ENCODE data around the gene GINS3.

GINS3 gene

DNA sequence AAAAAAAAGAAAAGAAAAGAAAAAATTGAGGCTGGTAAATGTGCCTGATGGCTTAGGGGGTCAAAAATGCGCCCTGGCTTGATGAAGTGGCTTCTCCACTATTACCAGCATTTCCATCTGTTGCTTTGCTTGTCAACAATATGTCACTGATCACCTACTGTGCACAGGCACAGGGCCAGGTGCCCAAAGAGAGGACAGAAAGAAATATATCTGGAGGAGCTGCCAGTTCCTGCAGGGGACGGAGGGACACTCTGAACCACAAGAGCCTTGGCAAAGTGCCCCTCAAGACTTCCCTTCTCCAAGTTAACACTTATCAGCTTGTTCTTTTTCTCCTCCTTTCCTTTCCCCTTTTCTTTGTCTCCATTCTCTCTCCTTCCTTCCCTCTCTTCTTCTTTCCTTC, 34.7 kb downstream of the GINS3 start:
- Mint-ChIP-seq H3K36me3 (no peaks in the 10 kb centered on the region), H3K27ac (no peak overlapping the region), H3K4me1 (ENCODE audit: low read depth) (peaks cover 22% of the 10 kb centered on the region), H3K4me3 (no peak overlapping the region), H3K9me3 (ENCODE audit: low read depth) (no peaks in the 10 kb centered on the region), H3K27me3 (no peaks in the 10 kb centered on the region)

DNA sequence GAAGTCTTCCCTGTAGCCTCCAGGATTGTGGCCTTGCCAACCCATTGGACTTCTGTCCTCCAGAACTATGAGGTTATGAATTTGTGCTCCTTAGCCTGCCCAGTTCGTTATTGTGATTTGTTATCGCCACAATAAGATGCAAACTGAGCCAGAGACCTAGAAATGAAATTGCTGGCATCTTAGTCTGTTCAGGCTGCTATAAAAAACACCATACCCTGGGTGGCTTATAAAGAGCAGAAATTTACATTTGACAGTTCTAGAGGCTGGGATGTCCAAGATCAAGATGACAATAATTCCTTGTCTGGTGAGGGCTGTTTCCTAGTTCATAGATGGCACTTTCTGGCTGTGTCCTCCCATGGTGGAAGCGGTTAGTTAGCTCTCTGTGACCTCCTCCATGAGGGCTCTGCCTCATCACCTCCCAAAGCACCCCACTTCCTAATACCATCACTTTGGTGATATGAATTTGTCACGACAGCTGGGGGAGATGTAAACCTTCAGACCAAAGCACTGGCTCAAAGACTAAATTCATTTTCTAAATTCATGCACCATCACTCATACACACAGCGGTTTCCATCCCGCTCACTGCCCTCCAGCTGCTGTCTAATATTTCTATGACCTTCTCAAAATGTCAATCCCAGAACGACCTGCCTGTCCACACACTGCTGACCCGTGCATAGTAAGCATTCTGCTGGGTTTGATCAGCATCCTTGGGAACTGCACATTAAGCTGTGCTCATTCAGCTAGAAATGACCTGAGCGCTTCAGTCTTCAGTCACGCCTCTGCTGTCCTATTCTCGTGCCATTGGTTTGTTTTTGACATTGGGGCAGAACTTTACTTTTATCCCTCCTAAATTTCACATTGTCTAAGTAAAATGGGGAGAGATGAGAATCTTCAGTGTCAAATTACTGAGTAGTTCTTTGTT, 36.6 kb downstream of the GINS3 start:
- Mint-ChIP-seq H3K4me3 (no peak overlapping the region), H3K27me3 (no peaks in the 10 kb centered on the region), H3K4me1 (ENCODE audit: low read depth) (peaks cover 24% of the 10 kb centered on the region), H3K9me3 (ENCODE audit: low read depth) (no peaks in the 10 kb centered on the region), H3K36me3 (no peaks in the 10 kb centered on the region), H3K27ac (no peak overlapping the region)

DNA sequence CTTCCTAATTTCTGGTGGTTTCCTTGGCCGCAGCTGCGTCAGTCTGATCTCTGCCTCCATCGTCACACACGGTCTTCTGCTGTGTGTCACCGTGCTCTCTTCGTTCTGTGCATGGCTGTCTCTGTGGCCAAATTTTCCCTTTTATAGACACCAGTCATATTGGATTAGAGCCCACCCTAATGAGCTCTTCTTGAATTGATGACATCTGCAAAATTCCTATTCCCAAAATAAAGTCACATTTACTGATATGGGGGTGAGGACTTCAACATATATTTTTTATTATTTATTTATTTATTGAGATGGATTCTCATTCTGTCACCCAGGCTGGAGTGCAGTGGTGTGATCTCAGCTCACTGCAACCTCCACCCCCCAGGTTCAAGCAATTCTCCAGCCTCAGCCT, 38.4 kb downstream of the GINS3 start:
- no peaks in the 10 kb centered on the region for H3K27me3 Mint-ChIP-seq
- peaks cover 15% of the 10 kb centered on the region for H3K4me1 Mint-ChIP-seq (ENCODE audit: low read depth)
- H3K36me3 Mint-ChIP-seq = no peaks in the 10 kb centered on the region
- no peaks in the 10 kb centered on the region for H3K9me3 Mint-ChIP-seq (ENCODE audit: low read depth)
- no peak overlapping the region for H3K27ac Mint-ChIP-seq
- no peak overlapping the region for H3K4me3 Mint-ChIP-seq

DNA sequence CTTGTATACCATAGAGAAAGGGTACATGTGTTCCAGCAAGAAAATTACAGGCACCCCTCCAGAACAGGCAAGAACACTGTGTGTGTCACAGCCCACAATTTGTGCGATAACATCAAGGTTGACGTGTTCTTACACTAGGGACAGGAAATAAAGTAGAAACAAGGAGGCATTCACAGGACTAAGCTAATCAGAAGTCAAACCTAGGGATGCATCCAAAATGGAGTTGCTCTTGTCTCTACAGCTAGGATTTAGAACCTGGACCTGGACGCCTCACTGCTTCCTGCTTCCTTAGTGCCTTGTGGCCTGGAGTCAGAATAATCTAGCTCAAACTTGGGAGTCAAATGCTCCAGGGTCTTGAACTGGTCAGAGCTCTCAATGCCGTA, 41.3 kb downstream of the GINS3 start:
- Mint-ChIP-seq H3K27me3 (peaks cover 2% of the 10 kb centered on the region), H3K36me3 (no peaks in the 10 kb centered on the region), H3K4me3 (no peak overlapping the region), H3K4me1 (ENCODE audit: low read depth) (peaks cover 2% of the 10 kb centered on the region), H3K27ac (no peak overlapping the region), H3K9me3 (ENCODE audit: low read depth) (no peaks in the 10 kb centered on the region)

DNA sequence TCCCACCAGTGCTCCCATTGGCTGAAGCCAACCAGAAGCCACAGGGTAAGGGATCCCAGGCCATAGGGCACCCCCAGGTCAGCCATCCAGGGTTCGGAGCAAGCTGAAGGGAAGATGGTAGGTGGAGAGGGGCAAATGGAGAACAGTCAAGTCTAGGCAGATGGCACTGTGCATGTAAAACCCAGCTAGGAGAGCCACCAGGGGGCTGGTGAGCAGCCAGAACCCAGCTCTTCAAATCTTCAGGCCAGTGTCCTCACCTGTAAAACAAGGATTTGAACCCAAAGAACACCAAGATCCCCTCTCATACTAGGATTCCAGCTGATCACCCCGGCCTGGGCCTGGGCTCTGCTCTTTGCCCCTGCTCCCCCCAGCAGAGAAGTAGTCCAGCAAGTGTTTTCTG, 43.5 kb downstream of the GINS3 start:
- Mint-ChIP-seq H3K27ac (no peak overlapping the region), H3K36me3 (no peaks in the 10 kb centered on the region), H3K27me3 (peaks cover 2% of the 10 kb centered on the region)

DNA sequence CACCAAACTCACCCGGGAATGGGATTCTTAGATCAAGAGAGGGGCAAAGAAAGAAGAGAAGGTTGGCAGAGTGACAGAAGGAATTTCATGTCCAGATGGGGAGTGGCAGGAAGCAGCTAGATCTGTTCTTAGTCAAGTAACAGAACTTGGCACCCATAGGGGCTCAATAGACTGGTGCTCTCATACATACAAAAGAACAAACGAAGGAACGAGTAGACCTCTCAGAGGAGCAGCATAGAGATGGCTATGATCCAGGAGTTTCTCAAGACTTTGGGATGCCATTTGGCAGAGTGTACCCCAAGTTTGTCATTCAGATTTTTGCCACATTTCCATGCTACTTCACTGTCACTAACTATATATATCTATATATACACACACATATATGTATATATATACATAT, 47.9 kb downstream of the GINS3 start:
- no peaks in the 10 kb centered on the region for H3K4me1 Mint-ChIP-seq (ENCODE audit: low read depth)
- H3K4me3 Mint-ChIP-seq = no peak overlapping the region
- H3K36me3 Mint-ChIP-seq = no peaks in the 10 kb centered on the region
- peaks cover 12% of the 10 kb centered on the region for H3K27me3 Mint-ChIP-seq
- H3K27ac Mint-ChIP-seq = no peak overlapping the region
- no peaks in the 10 kb centered on the region for H3K9me3 Mint-ChIP-seq (ENCODE audit: low read depth)

More for the DNA sequence above, 43.5 kb downstream of the GINS3 start:
- Mint-ChIP-seq H3K9me3 (ENCODE audit: low read depth) (no peaks in the 10 kb centered on the region), H3K4me3 (no peak overlapping the region), H3K4me1 (ENCODE audit: low read depth) (peaks cover 2% of the 10 kb centered on the region)

DNA sequence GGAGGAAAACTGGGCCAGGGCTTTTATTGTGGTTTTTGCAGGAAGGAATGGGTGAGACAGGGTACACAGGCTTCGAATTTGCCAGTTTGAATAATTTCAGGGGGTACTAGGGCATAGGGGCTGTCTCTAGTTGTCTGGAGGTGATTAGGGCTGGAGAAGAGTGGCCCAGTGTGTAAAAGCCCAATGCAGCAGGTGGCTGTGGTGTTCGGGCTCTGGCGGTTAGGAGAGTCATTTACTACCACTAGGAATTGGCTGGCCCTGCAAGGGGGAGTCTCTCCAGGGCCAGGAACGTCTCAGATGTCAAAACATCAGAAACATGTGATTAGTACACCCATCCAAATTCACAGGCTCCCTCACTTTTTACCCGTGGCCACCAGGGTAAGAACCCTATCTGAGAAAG, 50.3 kb downstream of the GINS3 start:
- no peak overlapping the region for H3K4me3 Mint-ChIP-seq
- H3K4me1 Mint-ChIP-seq (ENCODE audit: low read depth) = no peaks in the 10 kb centered on the region
- H3K9me3 Mint-ChIP-seq (ENCODE audit: low read depth) = no peaks in the 10 kb centered on the region
- no peak overlapping the region for H3K27ac Mint-ChIP-seq
- H3K27me3 Mint-ChIP-seq = peaks cover 15% of the 10 kb centered on the region
- H3K36me3 Mint-ChIP-seq = no peaks in the 10 kb centered on the region

DNA sequence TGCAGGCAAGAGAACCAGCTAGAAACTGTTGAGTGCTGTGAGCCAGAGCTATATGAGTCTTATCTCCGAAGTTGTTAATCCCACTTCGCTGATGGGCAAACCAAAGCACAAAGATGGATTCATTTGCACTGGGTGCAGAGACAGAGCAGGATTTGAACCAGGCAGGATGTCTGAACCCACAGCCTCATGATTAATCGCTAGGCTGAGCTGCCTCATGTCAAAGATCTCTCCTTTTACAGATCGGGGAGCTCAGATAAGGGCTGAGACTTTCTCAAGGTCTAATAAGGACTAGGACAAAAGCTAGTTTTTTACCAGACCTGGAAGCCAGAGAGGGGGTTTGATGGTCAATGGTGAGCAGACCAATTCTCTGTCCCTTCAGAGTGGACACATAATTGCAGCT, 51.5 kb downstream of the GINS3 start:
- H3K27ac Mint-ChIP-seq = no peak overlapping the region
- H3K4me1 Mint-ChIP-seq (ENCODE audit: low read depth) = no peaks in the 10 kb centered on the region
- H3K9me3 Mint-ChIP-seq (ENCODE audit: low read depth) = no peaks in the 10 kb centered on the region
- no peak overlapping the region for H3K4me3 Mint-ChIP-seq
- peaks cover 13% of the 10 kb centered on the region for H3K27me3 Mint-ChIP-seq
- H3K36me3 Mint-ChIP-seq = no peaks in the 10 kb centered on the region

DNA sequence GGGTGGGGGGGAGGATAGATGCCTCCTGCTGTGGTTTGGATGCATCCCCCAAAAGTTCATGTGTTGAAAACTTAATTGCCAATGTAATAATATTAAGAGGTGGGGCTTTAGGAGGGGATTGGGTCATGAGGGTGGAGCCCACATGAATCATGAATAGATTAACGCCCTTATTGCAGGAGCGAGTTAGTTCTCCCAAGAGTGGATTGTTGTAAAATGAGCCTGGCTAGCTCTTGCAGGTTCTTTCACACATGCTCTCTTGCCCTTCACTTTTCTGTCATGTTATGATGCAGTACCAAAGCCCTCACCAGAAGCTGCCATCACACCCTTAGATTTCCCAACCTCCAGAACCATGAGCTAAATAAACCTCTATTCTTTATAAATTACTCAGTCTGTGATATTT, 52.0 kb downstream of the GINS3 start:
- Mint-ChIP-seq H3K4me1 (ENCODE audit: low read depth) (no peaks in the 10 kb centered on the region), H3K36me3 (no peaks in the 10 kb centered on the region), H3K27ac (no peak overlapping the region), H3K4me3 (no peak overlapping the region), H3K9me3 (ENCODE audit: low read depth) (no peaks in the 10 kb centered on the region), H3K27me3 (peaks cover 13% of the 10 kb centered on the region)

DNA sequence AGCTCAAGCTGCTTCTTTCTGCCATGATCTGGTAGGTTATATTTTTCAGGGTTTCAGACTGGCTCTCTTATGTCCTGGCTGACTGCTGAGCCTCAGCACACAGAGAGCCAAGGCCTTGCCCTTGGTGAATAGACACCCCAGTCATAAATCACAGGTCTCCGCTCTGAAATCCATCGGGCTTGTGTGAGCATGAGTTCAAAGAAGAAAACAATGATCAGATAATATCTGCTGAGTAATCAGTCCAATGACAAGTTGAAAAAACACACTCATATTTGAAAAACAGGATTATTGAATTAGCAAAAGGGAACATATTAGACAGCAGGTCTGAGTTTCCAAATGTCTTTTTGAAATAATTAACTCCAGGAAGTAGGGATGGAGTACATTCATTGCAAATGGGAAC, 56.6 kb downstream of the GINS3 start:
- Mint-ChIP-seq H3K9me3 (ENCODE audit: low read depth) (no peaks in the 10 kb centered on the region), H3K4me1 (ENCODE audit: low read depth) (no peaks in the 10 kb centered on the region), H3K4me3 (no peak overlapping the region), H3K27ac (no peak overlapping the region), H3K27me3 (peaks cover 10% of the 10 kb centered on the region), H3K36me3 (no peaks in the 10 kb centered on the region)

DNA sequence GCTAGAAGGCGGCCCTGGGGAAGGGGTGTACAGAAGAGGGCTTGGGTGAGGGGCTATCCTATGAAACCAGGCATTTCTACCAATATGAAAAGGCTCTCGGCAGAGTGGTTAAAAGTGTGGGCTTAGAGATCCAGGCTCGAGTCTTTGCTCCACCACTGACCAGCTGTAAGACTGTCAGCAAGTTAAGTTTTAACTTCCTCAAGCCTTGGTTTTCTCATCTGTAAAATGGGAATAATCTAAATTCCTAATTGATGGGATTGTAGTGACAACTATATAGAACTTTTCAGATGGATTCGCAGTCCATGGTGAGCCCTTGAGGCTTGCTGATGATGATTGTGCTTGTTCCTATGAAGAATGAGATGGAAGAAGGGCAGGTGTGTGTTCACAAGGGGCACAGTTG, 57.0 kb downstream of the GINS3 start:
- Mint-ChIP-seq H3K4me3 (no peak overlapping the region), H3K27me3 (peaks cover 11% of the 10 kb centered on the region)

DNA sequence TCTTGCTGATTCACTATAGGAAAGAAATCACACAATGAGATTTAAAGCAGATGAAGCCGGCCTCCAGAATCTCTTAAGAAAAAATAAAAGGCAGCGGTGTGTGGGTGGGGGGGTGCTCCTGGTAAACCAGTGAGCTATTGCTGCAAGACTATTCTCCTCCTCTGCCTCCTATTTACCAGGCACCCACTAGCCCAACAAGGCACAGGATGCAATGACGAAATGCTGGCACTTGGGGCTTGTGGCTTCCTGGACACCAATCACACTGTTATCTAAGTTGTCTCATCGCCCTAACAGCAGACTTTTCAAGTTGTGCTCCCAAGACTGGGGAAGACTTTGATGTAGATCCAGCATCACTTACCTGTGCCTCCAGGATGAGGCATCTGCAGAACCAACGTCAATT, 57.5 kb downstream of the GINS3 start:
- peaks cover 10% of the 10 kb centered on the region for H3K27me3 Mint-ChIP-seq
- H3K36me3 Mint-ChIP-seq = no peaks in the 10 kb centered on the region
- no peaks in the 10 kb centered on the region for H3K9me3 Mint-ChIP-seq (ENCODE audit: low read depth)
- no peak overlapping the region for H3K27ac Mint-ChIP-seq
- no peaks in the 10 kb centered on the region for H3K4me1 Mint-ChIP-seq (ENCODE audit: low read depth)
- no peak overlapping the region for H3K4me3 Mint-ChIP-seq

More for the DNA sequence above, 57.0 kb downstream of the GINS3 start:
- Mint-ChIP-seq H3K9me3 (ENCODE audit: low read depth) (no peaks in the 10 kb centered on the region), H3K4me1 (ENCODE audit: low read depth) (no peaks in the 10 kb centered on the region), H3K27ac (no peak overlapping the region), H3K36me3 (no peaks in the 10 kb centered on the region)

DNA sequence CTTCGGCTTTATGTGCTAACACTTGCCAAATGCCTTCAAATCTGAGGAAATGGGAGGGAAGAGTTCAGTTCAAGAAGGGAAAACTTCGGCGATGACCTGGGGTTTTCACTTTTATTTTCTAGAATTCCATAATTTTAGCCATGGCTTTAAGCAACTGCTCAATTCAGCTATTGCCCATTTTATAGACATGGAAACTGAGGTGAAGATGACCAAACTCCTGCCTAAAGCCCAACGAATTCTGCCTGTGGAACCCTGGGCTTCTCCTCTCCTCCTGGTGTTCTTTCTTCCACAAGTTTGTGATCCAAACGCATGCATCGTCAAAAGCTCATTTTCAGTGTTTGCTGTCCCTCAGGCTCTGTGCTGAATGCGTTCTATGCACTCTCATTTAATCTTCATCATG, 58.3 kb downstream of the GINS3 start:
- no peaks in the 10 kb centered on the region for H3K9me3 Mint-ChIP-seq (ENCODE audit: low read depth)
- no peaks in the 10 kb centered on the region for H3K36me3 Mint-ChIP-seq
- H3K4me1 Mint-ChIP-seq (ENCODE audit: low read depth) = no peaks in the 10 kb centered on the region
- H3K27me3 Mint-ChIP-seq = peaks cover 8% of the 10 kb centered on the region
- H3K27ac Mint-ChIP-seq = no peak overlapping the region
- no peak overlapping the region for H3K4me3 Mint-ChIP-seq

DNA sequence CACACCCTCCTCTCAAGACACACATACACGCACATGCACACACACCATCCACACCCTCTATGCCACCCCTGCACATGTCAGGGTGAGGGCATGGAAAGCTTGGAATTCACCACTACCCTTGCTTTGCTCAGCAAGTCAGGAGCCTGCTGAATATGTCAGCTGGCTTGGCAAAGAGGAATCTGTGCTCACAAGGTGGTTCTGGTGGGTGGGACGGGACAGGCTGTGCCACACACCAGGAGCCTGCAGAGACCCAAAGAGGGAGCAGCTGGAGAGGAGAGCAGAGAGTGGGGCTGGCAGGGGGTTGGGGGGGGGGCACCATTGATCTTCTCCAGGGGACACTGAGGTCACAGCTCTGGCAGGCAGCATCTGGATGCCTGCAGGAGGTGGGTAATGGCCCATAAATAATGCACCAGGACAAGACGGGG, 59.0 kb downstream of the GINS3 start:
- Mint-ChIP-seq H3K27ac (no peak overlapping the region), H3K4me3 (no peak overlapping the region), H3K36me3 (no peaks in the 10 kb centered on the region), H3K9me3 (ENCODE audit: low read depth) (no peaks in the 10 kb centered on the region), H3K27me3 (peaks cover 8% of the 10 kb centered on the region), H3K4me1 (ENCODE audit: low read depth) (no peaks in the 10 kb centered on the region)

DNA sequence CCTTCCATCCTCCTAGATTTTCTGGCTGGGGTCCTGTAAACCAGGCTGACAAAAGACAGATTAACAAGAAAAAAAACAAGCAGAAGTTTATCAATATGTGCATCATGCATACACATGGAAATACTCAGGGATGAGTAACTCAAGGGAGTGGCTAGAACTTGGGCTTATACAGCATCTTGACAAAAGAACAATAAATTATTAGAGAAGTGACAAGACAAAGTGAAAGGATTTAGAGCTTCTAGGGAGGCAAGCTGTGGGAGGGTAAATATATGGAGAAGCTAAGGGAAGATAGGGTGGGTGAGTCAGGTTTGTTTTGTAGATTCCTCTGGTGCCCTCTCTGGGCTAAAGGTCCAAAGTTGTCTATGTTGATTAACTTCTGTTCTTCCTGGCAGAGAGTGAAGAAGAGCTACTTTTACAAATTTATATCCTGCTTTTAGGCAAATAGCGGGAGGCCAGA, 59.7 kb downstream of the GINS3 start:
- H3K27ac Mint-ChIP-seq = no peak overlapping the region
- no peaks in the 10 kb centered on the region for H3K36me3 Mint-ChIP-seq
- no peaks in the 10 kb centered on the region for H3K4me1 Mint-ChIP-seq (ENCODE audit: low read depth)
- no peak overlapping the region for H3K4me3 Mint-ChIP-seq
- peaks cover 8% of the 10 kb centered on the region for H3K27me3 Mint-ChIP-seq
- H3K9me3 Mint-ChIP-seq (ENCODE audit: low read depth) = no peaks in the 10 kb centered on the region

DNA sequence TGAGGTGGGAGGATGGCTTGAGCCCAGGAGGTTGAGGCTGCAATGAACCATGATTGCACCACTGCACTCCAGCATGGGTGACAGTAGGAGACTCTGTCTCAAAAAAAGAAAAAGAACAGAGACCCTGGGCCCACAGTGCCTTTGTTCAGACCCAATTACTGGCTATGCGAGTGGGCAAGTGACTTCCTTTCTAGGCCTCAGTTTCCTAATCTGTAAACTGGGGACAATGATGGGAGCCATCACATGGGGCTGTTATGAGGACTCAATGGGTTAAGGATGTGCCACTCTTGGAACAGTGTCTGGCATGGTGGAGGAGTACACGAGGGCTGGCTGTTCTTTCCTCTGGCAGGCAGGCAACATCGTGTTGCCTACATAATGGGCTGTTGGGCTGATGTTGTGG, 60.4 kb downstream of the GINS3 start:
- no peaks in the 10 kb centered on the region for H3K36me3 Mint-ChIP-seq
- H3K27me3 Mint-ChIP-seq = peaks cover 7% of the 10 kb centered on the region
- H3K4me3 Mint-ChIP-seq = no peak overlapping the region
- H3K4me1 Mint-ChIP-seq (ENCODE audit: low read depth) = no peaks in the 10 kb centered on the region
- H3K27ac Mint-ChIP-seq = no peak overlapping the region
- H3K9me3 Mint-ChIP-seq (ENCODE audit: low read depth) = no peaks in the 10 kb centered on the region
